ENCODE results near the gene RNF115. TPM values are rescaled to one million over a fixed set of nuclear protein-coding genes. Genes with fewer than 3 reads are reported as not detected.

Gene RNF115
- polyA plus RNA-seq, 3 donors, result 3.5 to 5.4 (median 5.2) TPM

- no peak for DNase-seq
- intact Hi-C loops (cut with micrococcal nuclease), result no loop called here
- H3K4me2 ChIP-seq (replicated peaks; ENCODE audit: extremely low read depth, low read length, poor library complexity, severe bottlenecking), result no peak overlapping the region
These were observed 41.4 kb downstream of the RNF115 start for GRCh38 chr1:145782272-145783099.

GRCh38 chr1:145778146-145778540 lies 45.8 kb downstream of the RNF115 start:
- no peaks in the 10 kb centered on the region for H3K9me3 ChIP-seq (replicated peaks in 1 of 2; ENCODE audit: control insufficient read depth in 1 of 2, insufficient read depth in 1 of 2, low read length in 2 of 2)
- Mint-ChIP-seq H3K27me3 (ENCODE audit: low read depth in 3 of 3) (no peaks in the 10 kb centered on the region), H3K4me1 (peaks cover 2% of the 10 kb centered on the region), H3K36me3 (peaks cover 33 to 50% of the 10 kb centered on the region in 2 donors), H3K9me3 (no peaks in the 10 kb centered on the region), H3K4me3 (no peak overlapping the region), H3K27ac (no peak overlapping the region)
- intact Hi-C loops (cut with micrococcal nuclease), result no loop called here
- TF ChIP-seq CTCF (IDR thresholded peaks at IDR 0.05), result no peak
- H3K4me2 ChIP-seq (replicated peaks; ENCODE audit: extremely low read depth, low read length, poor library complexity, severe bottlenecking), result no peak overlapping the region
- H3K36me3 ChIP-seq (replicated peaks in 1 of 2; ENCODE audit: control insufficient read depth in 1 of 2, insufficient read depth in 2 of 2, low read length in 2 of 2), result peaks cover 9 to 45% of the 10 kb centered on the region in 2 donors
- no peak for DNase-seq
- no peaks in the 10 kb centered on the region for H3K79me2 ChIP-seq (ENCODE audit: insufficient read depth, low read length)
- WGBS (ENCODE audit: insufficient coverage), result no CpG with 5 or more reads among the region's 1 CpG
- H3K9ac ChIP-seq (ENCODE audit: insufficient read depth, low read length, poor library complexity, severe bottlenecking), result no peak overlapping the region
- no peaks in the 10 kb centered on the region for H3K4me1 ChIP-seq (ENCODE audit: control insufficient read depth in 1 of 2, insufficient read depth in 2 of 2, low read length in 2 of 2)
- H4K20me1 ChIP-seq (ENCODE audit: insufficient read depth, low read length), result no peaks in the 10 kb centered on the region
- no peak overlapping the region for H3K4me3 ChIP-seq (replicated peaks in 1 of 3; ENCODE audit: low read depth in 2 of 3, low read length in 3 of 3)
- no peak overlapping the region for H3K27ac ChIP-seq (ENCODE audit: low read depth in 1 of 2, low read length in 2 of 2)
- no peak overlapping the region for H2AFZ ChIP-seq (ENCODE audit: insufficient read depth, low read depth, low read length, poor library complexity, severe bottlenecking)
- no peaks in the 10 kb centered on the region for H3K27me3 ChIP-seq (ENCODE audit: control insufficient read depth in 2 of 2, insufficient read depth in 2 of 2, low read length in 2 of 2)

More at GRCh38 chr1:145782272-145783099, 41.4 kb downstream of the RNF115 start:
- H3K27ac ChIP-seq (ENCODE audit: low read depth in 1 of 2, low read length in 2 of 2), result no peak overlapping the region
- peaks cover 11% of the 10 kb centered on the region for H3K4me1 Mint-ChIP-seq
- no peak overlapping the region for H2AFZ ChIP-seq (ENCODE audit: insufficient read depth, low read depth, low read length, poor library complexity, severe bottlenecking)
- H3K27ac Mint-ChIP-seq, result peak overlapping the region in 1 of 7 donors; percentile 56
- no peak overlapping the region for H3K9ac ChIP-seq (ENCODE audit: insufficient read depth, low read length, poor library complexity, severe bottlenecking)
- peaks cover 26 to 72% of the 10 kb centered on the region in 2 donors for H3K36me3 ChIP-seq (replicated peaks in 1 of 2; ENCODE audit: control insufficient read depth in 1 of 2, insufficient read depth in 2 of 2, low read length in 2 of 2)
- no peak for TF ChIP-seq CTCF (IDR thresholded peaks at IDR 0.05)
- no peaks in the 10 kb centered on the region for H3K79me2 ChIP-seq (ENCODE audit: insufficient read depth, low read length)
- H3K4me3 Mint-ChIP-seq, result no peak overlapping the region
- no peak overlapping the region for H3K4me3 ChIP-seq (replicated peaks in 1 of 3; ENCODE audit: low read depth in 2 of 3, low read length in 3 of 3)
- no peaks in the 10 kb centered on the region for H3K27me3 ChIP-seq (ENCODE audit: control insufficient read depth in 2 of 2, insufficient read depth in 2 of 2, low read length in 2 of 2)
- H3K9me3 Mint-ChIP-seq, result no peaks in the 10 kb centered on the region
- H3K9me3 ChIP-seq (replicated peaks in 1 of 2; ENCODE audit: control insufficient read depth in 1 of 2, insufficient read depth in 1 of 2, low read length in 2 of 2), result no peaks in the 10 kb centered on the region
- 100% methylated on average over 1 of the region's 10 CpGs for WGBS (ENCODE audit: insufficient coverage)
- peaks cover 0 to under 1% (median 0%) of the 10 kb centered on the region in 3 donors for H3K27me3 Mint-ChIP-seq (ENCODE audit: low read depth in 3 of 3)
- H3K4me1 ChIP-seq (ENCODE audit: control insufficient read depth in 1 of 2, insufficient read depth in 2 of 2, low read length in 2 of 2), result no peaks in the 10 kb centered on the region
- H3K36me3 Mint-ChIP-seq, result peaks cover 45 to 56% of the 10 kb centered on the region in 2 donors
- H4K20me1 ChIP-seq (ENCODE audit: insufficient read depth, low read length), result peaks cover 7% of the 10 kb centered on the region
